ENCODE measurements around the gene CEP128.

DNA sequence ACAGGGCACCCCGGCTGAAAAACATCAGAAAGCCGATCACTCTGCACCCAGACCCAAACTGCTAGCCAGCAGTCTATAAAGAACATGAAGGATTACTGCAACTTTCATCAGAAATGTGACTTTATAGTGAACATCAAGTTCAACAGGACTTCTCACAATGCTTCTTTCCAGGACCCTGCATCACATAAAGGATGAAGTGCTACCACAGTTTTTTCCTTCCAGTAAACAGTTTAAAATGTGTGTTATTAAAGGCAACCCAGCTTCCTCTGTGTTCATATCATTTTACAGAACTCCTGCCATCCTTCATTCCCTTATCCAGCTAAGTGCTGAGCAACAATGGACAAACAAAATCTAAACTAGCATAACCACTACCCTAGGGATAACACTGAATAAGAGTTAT, 449.9 kb downstream of the CEP128 start:
- TF ChIP-seq SP1 (IDR thresholded peaks at IDR 0.05) (no peak), SUZ12 (IDR thresholded peaks at IDR 0.05) (no peak), FOXK2 (IDR thresholded peaks at IDR 0.05) (no peak), FOXM1 (IDR thresholded peaks at IDR 0.05; ENCODE audit: borderline replicate concordance) (no peak), ELF4 (IDR thresholded peaks at IDR 0.05) (no peak), ARNT (IDR thresholded peaks at IDR 0.05) (no peak), HDGF (IDR thresholded peaks at IDR 0.05; ENCODE audit: borderline replicate concordance) (no peak), TARDBP (IDR thresholded peaks at IDR 0.05) (no peak), NFRKB (IDR thresholded peaks at IDR 0.05) (no peak), L3MBTL2 (conservative IDR thresholded peaks at IDR 0.05) (no peak), CTBP1 (IDR thresholded peaks at IDR 0.05; ENCODE audit: borderline replicate concordance) (no peak)
- TF ChIP-seq, protein P1, sequence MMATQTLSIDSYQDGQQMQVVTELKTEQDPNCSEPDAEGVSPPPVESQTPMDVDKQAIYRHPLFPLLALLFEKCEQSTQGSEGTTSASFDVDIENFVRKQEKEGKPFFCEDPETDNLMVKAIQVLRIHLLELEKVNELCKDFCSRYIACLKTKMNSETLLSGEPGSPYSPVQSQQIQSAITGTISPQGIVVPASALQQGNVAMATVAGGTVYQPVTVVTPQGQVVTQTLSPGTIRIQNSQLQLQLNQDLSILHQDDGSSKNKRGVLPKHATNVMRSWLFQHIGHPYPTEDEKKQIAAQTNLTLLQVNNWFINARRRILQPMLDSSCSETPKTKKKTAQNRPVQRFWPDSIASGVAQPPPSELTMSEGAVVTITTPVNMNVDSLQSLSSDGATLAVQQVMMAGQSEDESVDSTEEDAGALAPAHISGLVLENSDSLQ (IDR thresholded peaks at IDR 0.05): no peak

Data from HEK293T (cell line).